ENCODE data around the gene POU2AF3.

The POU2AF3 gene

DNA sequence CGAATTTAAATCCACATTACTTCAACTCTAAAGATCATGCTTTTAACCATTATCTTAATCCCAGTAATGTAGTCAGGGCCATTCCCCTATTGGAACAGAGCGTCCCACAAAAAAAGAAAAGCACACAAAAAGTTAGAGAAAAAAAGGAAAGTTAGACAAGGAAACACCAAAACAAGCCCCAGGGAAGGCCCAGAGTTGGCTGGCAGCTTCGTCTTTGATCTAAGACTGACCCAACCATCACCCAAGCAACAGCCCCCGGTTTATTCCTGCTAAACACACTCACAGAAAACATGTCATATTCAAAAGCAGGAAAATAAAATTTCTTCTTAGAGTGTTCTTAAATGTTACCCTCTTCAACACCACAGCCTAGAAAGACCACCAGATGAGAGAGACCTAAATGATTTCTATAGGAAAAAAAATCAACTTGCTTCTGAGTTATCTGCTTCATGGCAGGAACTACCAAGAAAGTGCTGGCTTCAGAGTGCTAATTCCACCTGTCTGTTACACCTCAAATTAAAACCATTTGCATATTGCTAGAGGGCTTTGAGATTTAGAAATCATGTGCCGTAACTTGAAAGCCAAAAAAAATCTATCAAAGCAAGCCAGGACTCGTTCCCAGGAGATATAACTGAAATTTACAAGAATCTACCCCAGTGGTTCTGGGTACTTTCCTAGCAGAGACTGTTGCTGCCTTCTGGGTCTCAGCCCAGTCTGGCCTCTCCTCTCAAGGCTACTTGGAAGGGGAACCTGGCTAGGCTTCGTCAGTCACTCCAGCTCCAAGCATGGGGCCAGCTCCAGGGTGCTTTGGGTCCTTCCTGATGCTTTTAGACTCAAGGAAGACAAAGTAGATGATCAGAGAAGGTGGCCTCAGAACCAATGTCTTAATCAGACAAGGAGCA is 31.2 kb downstream of the POU2AF3 start:
- DNase-seq (ENCODE audit: low read depth, low spot score): no peak

DNA sequence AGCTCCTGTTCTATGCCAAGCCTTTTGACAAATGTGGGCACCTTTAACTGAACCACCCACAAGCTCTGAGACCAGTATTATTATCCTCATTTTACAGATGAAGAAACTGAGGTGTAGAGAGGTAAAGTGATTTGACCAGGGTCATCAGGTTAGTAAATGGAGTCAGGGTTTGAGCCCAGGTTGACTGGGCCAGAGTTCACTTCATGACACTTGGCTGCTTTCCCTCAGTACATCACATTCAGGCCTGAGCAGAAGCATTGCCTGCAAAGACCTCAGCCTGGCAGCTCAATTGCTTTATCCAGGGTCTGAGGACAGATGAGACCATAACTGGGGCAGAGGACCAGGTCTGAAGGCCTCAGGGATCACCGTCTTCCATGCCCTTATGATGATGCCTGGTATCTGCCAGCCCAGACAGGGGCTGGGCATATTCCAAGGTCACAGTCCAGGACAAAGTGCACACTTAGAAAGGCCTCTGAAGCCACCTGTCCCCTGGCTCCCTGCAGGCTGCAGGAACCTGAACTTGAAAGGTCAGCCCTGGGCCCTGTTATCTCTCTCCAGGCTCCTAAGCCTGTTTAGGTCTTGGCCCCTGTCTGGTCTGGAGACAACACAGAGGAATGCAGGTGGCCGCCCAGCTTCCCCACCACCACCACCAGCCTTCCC is 32.0 kb downstream of the POU2AF3 start:
- no peak for DNase-seq (ENCODE audit: low read depth, low spot score)

DNA sequence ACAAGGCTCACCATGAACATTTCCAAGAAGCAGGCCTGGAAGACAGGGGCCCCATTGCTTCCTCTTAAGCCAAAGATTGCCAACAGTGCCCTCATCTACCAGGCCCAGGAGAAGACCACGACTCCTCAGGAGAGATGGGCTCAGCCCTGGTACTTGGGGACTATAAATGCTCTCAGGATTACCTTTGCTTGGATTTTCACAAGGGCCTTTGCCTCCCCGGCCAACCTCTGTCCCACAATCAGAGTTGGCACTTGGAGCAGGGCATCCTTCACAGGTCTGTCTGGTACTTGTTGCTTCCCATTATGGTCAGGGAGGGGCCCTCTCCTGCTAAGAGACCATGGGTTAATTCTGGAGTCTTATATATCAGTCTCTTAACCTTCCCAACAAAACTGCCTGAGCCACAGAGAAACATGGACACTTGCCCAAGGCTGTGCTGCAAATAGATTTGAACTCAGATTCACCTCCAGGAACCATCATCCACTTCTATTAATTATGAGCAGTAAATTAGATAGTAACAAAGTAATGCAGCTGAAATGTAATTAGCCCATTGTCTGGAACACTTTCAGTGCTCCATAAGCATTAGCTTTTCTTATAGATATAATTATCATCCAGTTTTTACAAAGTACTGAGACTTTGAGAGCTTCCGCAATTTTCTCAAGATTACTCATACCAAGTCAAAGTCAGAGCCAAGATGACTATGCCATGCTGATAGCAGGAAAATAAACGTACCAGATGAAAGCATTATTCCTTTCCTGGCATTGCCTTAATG is 33.5 kb downstream of the POU2AF3 start:
- no peak for DNase-seq (ENCODE audit: low read depth, low spot score)

DNA sequence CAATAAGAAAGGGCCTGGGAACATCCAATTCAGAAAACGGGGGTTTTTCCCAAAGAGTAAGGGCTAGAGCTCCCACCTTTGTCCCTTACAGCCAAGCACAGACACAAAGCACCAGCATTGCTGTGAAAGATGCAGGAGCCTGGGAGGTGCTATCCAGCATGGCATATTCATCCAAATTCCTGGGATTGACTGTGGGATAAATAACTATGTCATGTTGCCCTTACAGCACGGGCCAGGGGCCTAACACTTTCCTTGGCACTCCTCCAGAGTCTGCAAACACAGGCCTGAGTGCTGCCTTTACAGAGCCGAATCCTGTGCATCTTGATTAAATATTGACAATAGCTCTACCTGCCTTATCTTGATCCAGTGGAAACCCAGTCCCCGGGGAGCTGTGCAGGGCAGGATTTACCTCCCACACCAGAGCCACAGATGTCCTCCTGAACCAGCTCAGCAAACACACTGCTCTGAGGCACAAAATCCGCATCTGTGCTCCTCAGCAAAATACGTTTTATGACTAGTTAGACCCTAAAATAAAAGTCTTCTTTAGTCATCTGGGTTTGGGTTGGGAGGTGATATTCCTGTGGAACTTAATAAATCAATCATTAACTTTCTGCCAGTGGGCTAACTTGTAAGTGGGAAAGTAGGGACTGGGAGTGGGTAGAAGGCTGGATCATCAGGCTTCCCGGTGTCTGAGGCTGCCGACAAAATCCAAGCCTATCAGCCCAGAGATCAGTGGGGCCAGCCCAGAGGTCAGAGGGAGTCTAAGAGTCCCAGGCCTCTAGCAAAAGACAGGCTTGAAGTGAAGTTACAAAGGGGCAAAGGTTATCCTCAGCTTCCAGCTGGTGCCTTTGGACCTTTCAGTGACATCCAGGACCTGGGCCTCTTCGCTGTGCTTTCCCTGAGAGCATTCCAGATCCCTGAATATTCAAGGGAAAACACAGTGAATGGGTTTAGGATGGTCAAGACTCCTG is 36.5 kb downstream of the POU2AF3 start:
- no peak for DNase-seq (ENCODE audit: low read depth, low spot score)

DNA sequence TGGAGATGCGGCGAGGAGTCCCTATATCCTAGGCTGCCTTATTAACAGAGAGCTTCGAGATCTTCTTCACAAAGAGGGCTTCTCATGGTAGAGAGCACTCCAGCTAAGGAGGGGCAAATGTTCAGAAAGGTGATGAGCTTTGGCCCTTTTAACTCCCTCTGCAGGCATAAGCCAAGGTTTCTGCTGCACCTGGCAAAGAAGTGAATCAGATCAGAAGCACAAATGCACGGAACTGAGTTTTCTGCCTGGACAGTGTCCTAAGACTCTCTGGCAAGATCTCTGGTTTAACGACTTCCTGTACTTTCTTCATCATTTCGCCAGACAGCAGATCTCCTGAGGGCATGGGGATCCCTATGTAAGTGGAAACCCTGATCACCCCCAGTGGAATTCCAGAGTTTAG is 37.2 kb downstream of the POU2AF3 start:
- no peak for DNase-seq (ENCODE audit: low read depth, low spot score)

DNA sequence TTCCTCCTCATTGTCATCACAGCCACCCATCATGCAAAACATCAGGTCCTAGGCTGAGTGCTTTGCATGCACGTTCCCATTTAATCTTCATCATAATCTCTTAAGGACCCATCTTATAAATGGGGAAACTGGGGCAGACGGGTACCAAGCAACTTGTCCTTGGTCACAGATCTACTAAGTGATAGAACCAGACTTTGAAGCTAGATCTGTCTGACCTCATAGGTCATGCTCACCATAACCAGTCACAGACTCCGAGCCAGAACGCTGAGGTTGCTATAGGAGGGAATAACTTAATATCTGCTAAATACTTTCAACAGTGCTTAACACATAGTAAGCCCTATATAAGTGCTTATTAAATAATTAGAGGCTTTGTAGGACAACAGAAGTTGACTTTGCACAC is 37.7 kb downstream of the POU2AF3 start:
- no peak for DNase-seq (ENCODE audit: low read depth, low spot score)

DNA sequence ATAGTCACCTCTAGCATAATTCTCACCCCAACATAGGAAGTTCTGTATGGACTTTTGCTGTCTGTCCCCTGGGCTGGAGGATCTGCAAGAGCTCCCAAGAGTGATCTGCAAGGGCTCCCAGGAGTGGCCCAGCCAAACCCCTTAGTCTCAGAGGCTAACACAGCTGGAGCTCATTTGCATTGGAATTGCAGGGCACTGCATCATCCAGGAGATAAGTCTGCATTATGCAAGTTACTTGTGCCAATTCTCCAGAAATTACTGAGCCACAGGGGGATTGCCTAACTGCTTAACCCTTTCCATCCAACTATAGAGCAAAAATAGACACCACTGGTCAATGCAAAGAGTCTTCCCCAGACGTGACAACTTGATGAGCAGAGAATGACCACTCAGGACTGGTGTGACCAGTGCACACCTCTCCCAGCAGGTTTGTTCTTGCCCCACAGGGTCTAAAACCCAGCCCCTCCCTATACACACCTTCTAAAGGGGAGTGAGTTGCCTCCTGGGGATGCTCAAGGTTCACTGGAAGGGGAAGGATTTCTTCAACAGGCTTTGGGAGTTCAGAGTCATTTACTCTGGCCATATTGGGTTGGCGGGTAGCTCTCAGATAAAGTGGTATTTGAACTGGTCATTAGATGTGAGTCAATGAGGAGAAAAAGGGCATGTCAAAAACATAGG is 38.4 kb downstream of the POU2AF3 start:
- DNase-seq (ENCODE audit: low read depth, low spot score): no peak

DNA sequence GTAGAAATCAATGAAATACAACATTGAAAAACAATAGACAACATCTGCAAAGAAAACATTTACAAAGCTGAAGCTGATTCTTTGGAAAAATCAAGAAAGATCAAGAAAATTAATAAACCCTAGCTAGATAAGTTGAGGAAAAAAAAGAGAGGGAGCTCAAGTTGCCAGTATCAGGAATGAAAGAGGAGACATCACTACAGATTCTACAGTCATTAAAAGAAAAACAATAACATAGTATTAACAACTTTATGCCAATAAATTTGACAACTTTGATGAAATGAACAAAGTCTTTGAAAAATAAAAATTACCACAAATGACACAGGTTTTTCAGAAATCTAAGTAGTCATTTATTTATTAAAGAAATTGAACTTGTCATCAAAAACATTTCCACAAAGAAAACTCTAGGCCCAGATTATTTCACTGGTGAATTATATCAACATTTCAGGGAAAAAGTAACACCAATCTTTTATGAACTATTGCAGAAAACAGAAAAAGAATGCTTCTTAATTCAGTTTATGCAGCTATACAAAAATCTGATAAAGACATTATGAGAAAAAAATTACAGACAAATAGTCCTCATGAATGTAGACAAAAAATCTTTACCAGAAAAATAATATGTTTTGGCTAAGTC is 41.5 kb downstream of the POU2AF3 start:
- DNase-seq (ENCODE audit: low read depth, low spot score): no peak

DNA sequence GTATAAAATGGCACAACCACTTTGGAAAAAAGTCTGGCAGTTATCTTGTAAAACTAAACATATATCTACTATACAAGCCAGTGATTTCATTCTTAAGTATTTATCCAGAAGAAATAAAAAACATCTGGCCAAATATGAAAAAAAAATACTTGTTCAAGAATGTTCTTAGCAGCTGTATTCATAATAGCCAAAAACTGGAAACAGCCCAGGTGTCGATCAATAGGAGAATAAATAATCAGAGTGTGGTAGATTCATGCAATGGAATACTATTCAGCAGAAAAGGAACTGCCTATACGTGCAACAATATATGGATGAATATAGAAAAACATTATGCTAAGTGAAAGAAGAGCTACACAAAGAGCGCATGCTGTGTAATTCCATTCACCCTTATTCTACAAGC is 44.0 kb downstream of the POU2AF3 start:
- no peak for DNase-seq (ENCODE audit: low read depth, low spot score)

DNA sequence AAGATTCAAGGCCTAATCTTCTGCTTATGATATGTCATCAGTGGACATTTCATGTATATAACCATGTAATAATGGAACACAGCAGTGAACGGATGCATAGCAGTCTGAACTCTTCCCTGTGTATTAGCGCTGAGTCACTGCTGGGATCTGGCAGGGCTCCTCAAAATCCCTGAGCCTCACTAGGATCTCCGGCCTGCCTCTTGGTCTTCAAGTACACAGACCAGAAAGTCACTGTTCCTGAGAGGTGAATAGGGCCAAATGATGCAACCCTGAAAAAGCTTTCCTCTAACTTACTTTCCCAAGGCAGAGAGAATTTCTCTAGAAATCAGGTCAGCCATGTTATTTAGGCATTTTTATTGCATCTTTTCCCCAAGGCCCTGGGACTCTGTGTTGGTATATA is 45.7 kb downstream of the POU2AF3 start:
- no peak for DNase-seq (ENCODE audit: low read depth, low spot score)

DNA sequence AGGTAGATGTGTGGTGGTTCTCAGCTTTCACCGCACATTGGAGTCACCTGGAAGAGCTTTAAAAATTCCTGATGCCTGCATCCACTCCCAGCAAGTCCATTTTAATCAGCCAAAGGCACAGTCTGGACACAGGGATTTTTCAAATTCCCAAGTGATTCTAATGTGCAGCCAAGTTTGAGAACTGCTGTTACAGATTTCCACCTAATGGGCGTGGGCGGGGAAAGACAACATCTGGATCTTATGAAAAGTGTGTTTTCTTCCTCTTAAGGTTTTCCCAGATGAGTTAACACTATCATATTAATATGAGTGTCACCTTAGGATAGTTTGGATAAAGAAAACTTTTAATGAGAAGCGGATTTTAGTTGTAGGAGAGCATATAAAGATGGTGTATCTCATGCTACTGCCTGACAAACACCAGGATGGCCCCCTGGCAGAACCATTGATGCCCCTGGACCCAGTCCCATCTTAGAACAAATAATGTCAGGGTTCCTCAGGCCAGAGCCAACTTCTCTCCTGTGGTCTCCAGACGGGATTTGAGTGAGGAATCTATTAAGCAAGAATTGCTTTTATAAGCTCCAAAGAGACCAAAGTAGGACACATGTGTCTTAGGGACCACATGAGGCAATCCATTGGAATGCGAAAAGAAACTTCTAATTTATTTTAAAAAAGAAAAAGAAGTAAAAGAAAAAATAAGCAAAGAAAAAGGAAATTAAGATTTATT is 48.8 kb downstream of the POU2AF3 start:
- DNase-seq (ENCODE audit: low read depth, low spot score): no peak

DNA sequence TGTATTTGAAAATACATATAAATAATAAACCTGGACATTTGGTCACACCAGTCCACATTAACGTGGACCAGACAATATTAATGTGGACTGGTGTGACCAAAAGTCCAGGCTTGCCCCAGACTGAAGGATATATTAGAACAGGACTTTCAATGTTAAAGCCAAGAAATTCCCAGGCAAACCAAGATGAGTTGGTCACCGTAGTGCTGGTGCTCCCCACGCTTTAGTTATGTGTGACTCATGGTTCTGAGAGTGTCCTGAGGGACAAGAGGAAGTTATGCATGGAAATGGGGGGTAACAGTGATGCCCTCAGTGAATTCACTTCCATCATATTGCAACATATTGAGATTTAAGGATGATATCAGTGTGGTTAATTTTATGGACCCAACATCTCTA is 49.4 kb downstream of the POU2AF3 start:
- no peak for DNase-seq (ENCODE audit: low read depth, low spot score)

DNA sequence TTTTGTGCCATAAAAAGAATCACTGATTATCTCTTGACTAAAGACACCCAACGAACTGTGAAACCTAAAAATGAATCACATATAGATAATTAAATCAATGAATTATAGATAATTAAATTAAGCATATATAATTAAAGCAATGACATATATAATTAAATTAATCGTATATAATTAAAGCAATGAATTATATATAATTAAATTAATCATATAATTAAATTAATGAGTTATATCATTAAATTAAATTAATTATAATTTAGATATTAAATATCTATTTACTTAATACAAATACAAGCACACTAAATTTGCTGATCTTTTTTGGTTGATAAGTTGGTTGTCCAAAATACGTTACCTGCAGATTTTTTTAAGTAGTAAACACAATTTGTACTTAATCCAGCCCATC is 49.8 kb downstream of the POU2AF3 start:
- no peak for DNase-seq (ENCODE audit: low read depth, low spot score)

DNA sequence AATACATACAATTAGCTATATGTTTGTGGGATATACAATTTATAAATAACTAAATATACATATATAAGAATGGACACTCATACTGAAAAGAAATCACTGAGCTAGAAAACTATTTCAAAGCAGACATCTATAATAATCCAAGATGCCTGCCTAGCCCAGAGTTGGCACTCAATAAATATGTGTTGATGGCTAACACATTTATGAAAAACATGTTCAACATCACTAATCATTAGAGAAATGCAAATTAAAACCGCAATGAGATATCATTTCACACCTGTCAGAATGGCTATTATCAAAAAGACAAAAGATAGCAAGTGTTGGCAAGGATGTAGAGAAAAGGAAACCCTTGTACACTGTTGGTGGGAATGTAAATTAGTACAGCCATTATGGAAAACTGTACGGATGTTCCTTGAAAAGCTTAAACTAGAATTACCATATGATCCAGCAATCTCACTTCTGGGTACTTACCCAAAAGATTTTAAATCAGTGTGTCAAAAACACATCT is 50.9 kb downstream of the POU2AF3 start:
- no peak for DNase-seq (ENCODE audit: low read depth, low spot score)

DNA sequence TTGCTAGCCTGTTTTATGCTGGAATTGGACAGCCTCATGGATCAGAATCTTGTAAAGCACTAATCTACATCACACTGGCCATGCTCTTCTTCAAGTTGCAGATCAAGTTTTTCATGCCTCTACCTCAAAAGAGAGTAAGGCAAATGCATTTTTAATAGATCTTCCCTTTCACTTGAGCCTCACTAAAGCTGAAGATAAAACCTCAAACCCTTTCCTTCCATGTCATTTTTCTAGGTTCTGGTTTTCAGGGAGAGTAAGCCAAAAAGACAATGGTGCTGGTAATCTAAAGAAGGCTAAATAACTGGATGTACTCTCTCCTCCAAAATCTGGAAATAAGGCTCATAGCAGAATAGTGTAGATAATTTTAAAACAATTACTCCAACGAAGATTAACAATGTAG is 52.5 kb downstream of the POU2AF3 start:
- DNase-seq (ENCODE audit: low read depth, low spot score): no peak

DNA sequence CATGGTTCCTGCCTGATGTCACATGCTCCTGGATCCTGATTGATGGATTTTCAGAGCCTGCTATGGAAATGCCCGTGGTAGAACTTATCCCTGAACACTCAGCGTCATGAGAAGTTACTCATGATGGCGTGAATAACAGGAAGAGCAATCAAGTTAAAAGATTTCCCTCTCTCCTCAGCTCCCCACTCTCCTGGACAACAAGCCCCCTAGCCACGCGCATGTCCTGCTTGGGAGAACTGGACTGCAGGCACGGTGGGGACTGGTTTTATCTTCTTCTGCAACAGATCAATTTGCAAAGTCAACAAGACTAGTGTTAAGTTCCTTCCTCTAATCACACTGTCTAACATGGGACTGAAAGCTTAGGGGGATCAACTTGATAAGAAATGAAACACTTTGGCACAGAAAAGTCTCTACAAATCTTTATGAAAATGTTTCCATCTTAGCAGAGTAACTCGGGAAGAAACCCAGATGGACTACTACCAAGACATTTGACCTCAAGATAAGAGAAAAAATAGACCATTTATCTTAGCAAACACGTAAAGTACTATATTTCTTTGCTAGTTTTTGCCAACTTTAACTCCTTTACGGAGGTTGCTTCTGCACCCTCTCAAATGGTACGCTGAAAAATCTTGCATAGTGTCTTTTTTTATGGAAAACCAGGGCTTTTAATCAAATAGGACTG is 53.2 kb downstream of the POU2AF3 start:
- no peak for DNase-seq (ENCODE audit: low read depth, low spot score)

DNA sequence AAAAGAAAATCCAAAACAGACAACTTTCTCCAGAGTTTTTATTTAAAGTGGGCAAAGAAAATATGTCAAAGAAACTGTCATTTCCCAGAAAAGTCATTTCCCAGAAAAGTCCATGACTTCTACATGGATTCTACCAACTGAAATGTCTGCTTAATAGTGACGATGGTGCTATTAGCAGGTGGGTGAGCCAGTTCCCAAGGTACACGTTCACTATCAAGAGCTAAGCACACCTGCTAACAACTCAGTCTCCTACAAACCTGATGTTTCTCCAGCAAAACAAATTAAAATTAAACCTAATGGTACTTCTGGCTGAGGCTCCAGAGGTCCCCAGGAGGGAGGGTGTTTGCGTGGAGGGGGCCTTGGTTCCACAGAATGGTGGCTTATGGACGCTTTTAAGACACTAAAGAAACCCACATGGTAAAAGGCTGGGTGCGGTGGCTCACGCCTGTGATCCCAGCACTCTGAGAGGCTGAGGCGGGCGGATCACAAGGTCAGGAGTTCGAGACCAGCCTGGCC is 53.9 kb downstream of the POU2AF3 start:
- DNase-seq (ENCODE audit: low read depth, low spot score): no peak

DNA sequence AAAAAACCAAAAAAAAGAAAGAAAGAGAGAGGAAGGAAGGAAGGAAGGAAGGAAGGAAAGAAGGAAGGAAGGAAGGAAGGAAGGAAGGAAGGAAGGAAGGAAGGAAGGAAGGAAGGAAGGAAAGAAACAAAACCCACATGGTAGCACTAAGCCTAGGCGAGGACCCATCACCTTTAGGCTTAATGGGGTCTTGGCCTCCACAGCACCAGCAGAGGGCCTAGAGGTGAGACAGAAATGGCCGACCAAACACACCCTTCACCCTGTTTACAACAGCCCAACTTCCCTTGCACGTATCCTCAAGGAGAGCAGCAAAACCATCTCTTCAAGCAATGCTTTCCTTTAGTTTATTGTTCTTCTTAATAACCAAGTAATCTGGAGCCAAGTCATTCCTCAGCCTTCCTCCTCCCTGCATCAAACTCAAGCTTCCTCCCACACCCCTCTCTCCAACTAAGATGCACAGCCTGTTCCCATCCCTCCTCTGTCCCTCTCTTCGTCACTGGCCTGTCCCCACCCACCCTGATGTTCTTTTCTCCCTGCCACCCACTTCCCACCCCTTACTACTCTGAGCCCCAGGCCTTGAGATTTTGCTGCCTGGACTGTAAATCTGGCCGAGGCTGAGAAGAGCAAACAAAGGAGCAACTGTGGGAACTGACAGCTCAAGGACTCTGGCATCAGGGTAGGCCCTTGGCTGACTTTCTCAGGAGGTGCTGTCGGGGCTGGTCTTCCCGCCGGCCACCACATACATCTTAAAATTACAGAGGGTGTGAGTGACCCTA is 54.8 kb downstream of the POU2AF3 start:
- no peak for DNase-seq (ENCODE audit: low read depth, low spot score)
